C4-2B (cell line): ENCODE results near the gene PCNX3.

Experiments used
- H3K27ac ChIP-seq: fragments of 450-650 bp; 2 replicates; pipeline ENCODE4 v1.5.1; 2017
- ZFX ChIP-seq: fragments of 450-650 bp; IDR thresholded peaks from 2 replicates; pipeline ENCODE4 v1.6.1; 2017
- TF ChIP-seq, protein P1 (sequence below): fragments of 450-650 bp; conservative IDR thresholded peaks from 2 replicates; pipeline ENCODE4 v1.5.1; 2017; ENCODE audit warnings: mild to moderate bottlenecking

Gene PCNX3

DNA sequence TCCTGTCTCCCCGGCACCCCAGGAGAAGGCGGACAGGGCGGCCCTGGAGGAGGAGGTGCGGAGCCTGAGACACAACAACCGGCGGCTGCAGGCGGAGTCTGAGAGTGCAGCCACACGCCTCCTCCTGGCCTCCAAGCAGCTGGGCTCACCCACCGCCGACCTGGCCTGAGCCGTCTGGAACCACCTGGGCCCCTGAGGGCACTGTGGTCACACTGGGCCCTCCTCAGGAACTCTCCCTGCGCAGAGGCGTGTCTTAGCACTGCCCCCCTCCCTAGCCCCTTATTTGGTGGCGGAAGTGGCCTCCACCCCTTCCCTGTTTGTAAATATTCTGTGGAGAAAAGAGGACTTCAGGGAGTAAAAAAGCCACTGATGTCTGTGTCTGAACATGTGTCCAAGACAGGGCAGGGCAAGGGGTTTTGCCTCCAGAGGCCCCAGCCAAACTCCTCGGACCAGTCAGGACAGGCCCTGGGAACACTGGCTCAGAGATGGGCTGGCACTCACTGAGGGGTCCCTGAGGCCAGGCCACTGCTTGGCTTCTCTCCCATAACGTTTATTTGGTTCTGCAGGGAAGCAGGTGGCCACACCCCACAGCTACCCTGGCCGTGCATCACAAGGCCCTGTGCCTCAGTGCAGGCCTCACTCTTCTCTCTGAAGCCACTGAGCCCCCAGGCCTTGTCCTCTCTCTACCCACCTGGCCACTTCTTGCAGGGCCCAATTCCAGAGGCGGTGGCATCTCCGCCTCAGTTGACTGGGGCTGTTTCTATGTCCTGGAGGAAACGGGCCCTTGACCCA lies 35.2 kb downstream of the PCNX3 start:
- TF ChIP-seq, protein P1, sequence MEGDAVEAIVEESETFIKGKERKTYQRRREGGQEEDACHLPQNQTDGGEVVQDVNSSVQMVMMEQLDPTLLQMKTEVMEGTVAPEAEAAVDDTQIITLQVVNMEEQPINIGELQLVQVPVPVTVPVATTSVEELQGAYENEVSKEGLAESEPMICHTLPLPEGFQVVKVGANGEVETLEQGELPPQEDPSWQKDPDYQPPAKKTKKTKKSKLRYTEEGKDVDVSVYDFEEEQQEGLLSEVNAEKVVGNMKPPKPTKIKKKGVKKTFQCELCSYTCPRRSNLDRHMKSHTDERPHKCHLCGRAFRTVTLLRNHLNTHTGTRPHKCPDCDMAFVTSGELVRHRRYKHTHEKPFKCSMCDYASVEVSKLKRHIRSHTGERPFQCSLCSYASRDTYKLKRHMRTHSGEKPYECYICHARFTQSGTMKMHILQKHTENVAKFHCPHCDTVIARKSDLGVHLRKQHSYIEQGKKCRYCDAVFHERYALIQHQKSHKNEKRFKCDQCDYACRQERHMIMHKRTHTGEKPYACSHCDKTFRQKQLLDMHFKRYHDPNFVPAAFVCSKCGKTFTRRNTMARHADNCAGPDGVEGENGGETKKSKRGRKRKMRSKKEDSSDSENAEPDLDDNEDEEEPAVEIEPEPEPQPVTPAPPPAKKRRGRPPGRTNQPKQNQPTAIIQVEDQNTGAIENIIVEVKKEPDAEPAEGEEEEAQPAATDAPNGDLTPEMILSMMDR = no peak
- no peak for TF ChIP-seq ZFX
- H3K27ac ChIP-seq = peak overlapping the region; percentile 80

DNA sequence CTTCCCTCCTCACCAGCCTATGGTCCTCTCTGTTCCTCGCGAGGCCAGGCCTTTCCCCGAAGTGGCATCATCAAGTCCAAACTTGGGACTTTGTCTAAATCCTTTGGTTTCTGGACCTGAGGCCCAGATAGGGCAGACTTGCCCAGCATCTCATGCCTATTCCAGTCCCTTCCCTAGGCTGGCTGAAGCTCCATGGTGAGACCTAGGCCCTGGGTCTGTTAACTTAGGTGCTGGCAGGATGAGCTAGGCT lies 35.7 kb downstream of the PCNX3 start:
- TF ChIP-seq, protein P1 = no peak
- TF ChIP-seq ZFX = no peak
- peak overlapping the region; percentile 80 for H3K27ac ChIP-seq

DNA sequence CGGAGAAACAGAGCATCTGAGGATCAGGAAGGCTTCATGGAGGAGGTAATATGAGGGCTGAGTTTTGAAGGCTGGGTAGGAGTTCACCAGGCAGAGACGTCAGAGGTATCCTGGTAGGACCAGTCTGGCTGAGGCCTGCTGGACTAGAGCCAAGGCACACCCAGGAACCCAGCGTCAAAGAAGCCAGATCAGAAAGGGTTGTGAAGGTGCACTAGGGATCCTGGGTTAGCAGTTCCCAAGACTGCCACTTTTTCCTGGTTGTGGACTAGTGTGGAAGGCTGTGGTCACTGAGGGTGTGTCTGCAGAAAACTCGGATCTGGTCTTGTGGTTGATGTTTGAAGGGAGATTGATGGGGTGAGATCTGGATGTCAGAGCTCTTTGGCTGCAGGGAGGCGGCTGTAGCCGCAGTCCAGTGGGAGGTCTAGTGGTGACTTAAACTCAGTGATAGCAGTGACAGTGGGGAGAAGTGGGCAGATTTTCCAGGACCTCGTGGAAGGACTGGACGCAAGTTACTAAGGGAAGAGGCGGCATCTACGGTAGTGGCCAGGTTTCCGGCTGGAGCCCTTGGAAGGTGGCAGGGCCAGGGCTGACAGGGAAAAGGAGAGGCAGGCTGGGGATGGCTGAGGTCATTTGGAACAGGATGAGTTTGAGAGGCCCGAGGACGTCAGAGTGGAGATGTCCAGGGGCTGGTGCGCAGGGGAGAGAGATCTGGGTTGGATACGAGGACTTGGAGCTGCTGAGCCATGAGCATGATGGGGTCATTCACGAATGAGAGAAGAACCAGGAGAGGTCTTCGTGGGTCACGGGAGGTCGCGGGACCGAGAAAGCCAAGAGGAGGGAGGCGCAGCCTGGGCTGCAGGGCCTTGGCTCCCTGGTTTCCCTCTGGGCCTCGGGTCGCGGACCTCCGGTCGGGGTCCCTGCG lies 36.3 kb downstream of the PCNX3 start:
- TF ChIP-seq, protein P1 = no peak
- no peak for TF ChIP-seq ZFX
- H3K27ac ChIP-seq = peak overlapping the region; percentile 80

DNA sequence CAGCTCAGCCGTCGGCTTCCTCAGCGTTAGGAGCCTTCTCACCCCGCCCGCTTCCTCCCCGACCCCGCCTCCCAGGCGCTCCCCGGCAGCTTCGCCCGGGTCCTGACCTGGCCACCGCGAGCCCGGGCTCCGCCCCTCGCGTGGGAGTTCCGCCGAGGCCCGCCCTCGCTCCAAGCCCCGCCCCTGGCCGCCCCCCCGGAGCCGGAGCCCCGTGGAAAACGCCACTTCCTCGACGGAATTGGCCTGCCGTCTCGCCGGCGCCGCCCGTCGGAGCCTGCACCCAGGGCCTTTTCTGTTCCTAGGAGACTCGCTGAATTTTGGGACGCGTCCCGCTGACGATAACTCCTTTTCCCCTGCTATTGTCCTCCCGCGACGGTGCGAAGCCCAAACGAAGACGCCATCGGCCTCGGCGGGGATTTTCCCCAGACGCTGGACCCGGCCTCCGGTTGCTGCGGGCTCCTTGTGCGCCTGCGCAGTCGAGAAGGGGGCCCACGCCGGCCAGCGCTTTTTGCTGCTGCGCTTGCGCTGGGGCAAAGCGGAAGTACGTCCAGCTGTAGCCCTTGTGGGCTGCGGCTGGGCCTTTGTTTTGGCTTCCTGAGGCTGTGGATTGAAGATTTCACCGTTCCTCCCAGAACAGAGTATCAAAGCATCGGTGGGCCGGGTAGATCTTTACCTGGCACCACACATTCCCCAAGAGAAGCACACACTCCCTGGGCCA lies 37.1 kb downstream of the PCNX3 start:
- TF ChIP-seq, protein P1 = no peak
- peak; percentile 39; the same call in 1 of the 2 replicates for TF ChIP-seq ZFX

DNA sequence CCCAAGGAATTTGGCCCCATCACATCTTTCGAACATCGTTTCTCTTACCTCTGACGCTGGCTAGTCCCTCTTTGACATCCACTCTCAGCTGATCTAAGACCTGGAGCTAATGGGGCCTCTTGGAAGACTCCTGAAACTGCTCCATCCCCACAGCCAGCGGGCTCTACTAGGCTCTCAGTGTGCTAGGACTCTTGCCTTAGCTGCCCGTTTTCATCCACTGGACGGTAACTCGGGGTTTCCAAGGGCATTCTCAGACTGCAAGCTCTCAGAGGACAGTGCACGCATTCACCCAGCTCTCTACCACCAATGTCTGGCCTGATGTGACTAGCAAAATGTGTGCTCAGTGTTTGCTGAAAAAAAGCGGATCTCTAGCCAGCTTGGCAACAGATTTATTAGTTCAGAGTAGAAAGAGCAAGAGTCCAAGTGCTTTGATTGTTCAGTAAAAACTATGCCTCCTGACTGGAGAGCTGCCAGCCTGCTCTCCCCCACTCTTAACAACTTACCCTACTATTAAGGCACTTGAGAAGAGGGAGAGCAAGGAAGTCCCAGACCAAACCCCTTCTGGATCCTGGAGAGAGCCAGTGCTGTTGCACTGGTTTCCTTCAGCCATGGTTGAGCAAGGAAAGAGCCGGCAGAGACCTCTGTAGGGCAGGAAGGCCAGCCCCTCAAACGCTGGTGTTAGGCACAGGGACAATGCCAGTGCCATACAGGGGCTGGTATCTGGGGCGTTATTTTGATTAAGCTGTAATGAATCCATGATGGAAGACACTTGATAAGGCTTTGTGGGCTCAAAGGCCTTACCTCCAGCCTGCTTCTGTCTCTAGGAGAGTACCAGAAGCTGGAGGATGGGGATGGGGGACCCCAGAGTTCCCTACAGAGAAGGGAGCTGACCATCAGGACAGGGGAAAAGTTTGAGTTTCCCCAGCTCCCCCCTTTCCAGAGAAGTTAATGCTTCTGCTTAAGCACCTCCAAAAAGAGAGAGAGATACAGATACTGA lies 38.0 kb downstream of the PCNX3 start:
- H3K27ac ChIP-seq = peak overlapping the region; percentile 80
- TF ChIP-seq, protein P1 = no peak
- no peak for TF ChIP-seq ZFX

More for the DNA sequence above, 37.1 kb downstream of the PCNX3 start:
- peak overlapping the region; percentile 80 for H3K27ac ChIP-seq
